Measurements from ENCODE around the gene LGR4.

GRCh38 chr11:27386181-27386845 is 86.3 kb downstream of the LGR4 start:
- TF ChIP-seq SPI1 (IDR thresholded peaks at IDR 0.05; ENCODE audit: low read depth, low read length) (no peak), POLR2A (IDR thresholded peaks at IDR 0.05; ENCODE audit: low read depth, low read length) (no peak)
